HG03342 (cell line): ENCODE results near the gene RND3.

Experiments
- ATAC-seq: cut with Tn5 transposase; IDR thresholded peaks from one replicate; pipeline ENCODE4 v1.9.1; 2021; ENCODE audit warnings: mild to moderate bottlenecking, moderate library complexity; ENCODE audit not compliant: unreplicated experiment

RND3 gene

DNA sequence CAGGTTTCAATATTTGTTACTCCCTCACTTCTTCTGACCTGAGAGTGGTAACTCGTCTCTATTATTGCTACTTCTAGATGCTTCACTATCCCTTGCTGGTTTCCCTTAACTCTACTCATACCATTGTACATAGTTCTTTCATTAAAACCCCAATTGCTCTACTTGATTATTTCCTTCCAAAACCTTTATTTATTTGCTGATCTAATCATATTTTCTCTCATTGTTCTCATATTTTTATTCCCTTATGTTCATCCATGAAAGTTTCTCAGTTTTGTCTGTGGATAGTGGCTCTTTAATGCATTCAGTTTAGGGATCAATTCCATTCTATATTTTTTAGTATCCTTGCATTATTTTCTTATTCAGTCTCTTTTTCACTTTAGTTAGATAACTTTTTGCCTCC is 42.1 kb downstream of the RND3 start:
- ATAC-seq, result no peak

- no peak for ATAC-seq
These were observed 45.0 kb downstream of the RND3 start for GRCh38 chr2:150442484-150442883.

DNA sequence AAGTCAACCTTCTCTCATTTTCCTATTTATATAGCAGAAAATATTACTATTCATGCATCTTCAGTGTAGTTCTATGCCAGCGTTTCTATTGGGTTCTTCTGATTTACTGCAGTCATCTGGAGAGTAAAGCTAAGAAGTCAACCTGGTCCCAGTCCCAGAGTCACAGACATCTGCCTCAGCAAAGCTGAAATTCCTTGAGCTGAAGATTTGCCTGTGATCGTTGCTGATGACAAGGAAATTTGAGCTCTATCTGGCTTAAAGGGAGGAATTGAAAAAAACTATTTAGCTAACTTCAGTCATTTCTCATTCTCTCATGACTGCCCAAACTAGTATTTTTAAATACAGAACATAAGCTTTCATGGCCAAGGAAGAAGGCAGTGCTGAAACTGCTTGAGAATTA is 45.7 kb downstream of the RND3 start:
- ATAC-seq, result no peak

GRCh38 chr2:150441226-150441625 is 46.2 kb downstream of the RND3 start:
- ATAC-seq, result no peak

DNA sequence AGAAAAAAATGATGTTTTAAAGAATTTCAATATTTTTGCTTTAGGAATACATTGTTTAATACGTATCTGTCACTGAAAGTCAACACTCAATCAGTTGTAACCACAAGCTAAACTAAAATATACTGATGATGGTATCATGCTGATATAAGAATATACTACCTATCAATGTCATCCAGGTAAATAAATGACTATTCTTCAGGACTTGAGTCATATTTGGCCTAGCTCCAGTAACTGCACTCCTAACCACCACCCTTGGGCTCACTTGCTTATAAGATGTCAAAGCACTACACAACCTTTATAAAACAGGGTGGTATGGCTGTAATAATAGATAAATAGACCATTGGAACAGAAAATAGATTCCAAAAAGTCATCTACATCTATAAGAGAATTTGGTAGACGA is 48.8 kb downstream of the RND3 start:
- no peak for ATAC-seq

DNA sequence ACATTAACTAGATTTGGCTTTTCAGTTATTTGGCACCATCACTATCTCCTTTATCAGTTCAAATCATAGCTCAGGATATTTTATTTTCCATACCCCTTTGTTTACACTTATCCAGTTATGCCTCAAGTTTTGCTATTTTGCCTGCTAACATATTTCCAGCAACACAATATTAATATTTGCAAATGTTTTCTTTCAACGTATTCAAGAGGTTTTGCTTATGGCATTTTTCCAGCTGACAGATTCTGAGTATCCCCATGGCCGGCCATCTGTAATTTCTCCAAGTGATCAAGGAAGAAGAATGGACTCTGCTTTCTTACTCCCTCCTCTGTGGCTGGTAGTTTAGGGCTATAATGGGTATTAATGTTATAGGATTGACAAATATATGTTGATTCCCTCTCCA is 49.4 kb downstream of the RND3 start:
- ATAC-seq, result no peak

DNA sequence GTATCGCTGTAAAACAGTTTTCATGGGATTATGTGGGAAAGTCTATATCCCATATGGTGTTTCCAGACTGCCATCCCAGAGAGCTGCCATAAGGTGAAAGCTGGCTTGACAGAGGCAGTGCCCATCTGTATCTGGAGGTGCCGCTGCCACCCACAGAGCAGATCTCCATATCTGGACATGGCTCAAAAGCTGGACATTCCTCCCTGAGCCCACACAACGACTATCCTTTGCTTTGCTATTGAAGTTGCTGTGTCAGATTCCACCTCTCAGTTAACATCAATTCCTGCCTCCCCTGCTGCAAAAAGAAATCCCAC is 55.2 kb downstream of the RND3 start:
- no peak for ATAC-seq

GRCh38 chr2:150431561-150432311 is 55.7 kb downstream of the RND3 start:
- ATAC-seq, result no peak

DNA sequence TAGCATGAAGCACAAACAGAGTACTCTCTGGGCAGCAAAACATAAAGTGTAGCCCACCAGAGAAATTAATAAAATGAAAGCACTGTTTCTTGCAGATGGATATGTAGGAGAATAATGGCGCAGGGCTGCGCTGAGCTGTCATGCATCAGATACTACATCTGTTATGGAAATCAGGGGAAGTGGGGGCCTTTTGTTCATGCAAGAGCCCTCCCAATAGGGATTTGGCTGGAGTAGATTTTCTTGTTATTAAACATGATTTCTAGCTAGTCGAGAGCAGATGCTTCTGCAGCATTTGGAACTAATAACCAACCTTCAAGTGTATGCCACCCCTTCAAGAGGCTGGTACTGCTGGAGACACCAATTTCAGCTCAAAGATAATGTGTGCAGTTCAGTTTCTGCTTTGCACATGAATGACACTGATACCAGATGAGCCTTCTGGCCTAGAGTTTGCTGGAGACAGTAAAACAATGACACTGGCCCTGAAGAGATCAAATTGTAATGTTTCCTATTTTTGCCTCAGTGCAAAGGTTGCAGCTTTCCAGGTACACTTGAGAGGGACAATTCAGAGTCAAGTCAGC is 58.0 kb downstream of the RND3 start:
- ATAC-seq, result no peak

DNA sequence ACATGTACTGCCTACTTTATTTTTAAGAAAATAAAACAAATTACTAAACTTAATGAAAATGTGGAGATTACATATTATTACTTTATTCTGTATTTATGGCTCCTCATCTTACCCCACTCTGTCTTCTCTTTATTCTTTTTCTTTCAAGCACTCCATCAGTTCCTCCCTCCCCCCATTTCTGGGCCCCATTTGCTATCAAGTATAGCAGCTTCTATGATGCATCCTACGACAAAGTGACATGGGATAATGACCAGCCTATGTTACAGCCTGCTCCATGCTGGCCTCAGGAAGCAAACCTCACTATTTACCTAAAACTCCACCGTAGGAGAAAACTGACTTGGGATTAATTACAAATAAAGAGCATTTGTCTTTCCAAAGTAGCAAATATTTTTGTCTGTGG is 58.8 kb downstream of the RND3 start:
- no peak for ATAC-seq

DNA sequence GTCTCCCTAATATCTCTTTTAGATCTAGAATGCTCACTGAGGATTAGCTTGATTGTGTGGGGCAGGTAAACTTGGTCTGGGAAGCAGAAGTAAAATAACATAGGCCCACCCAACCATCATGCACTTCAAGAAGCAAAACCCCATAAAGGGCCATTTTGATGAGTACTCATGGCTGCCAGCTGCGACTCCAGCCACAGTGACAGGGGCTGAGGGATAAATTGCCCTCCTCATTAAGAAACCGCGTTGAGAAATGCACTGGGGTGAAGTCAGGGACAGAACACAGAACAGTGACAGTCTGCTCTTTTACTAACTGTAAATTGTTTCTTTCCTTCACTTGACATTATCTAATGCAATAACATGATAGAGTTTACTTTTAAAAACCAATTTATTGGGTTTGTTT is 60.2 kb downstream of the RND3 start:
- no peak for ATAC-seq

GRCh38 chr2:150426724-150427123 is 60.7 kb downstream of the RND3 start:
- no peak for ATAC-seq

DNA sequence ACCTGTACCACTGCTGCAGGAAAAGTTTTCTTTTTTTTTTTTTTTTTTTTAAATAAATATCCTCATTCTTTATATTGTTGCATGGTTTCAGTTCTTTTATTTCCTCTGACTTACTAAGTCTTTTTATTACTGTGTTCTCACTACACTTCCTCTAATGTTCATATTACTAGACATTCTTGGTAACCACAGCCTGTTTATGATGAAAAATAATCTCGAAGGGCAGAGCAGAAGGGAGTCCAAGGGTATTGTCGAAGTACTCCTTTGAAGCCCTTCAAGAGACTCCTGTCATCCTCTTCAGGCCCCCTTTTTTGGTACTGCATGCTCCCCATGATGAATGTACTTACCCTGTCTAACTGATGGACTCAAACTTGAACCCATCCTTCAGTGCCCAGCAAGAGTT is 61.2 kb downstream of the RND3 start:
- ATAC-seq, result no peak

DNA sequence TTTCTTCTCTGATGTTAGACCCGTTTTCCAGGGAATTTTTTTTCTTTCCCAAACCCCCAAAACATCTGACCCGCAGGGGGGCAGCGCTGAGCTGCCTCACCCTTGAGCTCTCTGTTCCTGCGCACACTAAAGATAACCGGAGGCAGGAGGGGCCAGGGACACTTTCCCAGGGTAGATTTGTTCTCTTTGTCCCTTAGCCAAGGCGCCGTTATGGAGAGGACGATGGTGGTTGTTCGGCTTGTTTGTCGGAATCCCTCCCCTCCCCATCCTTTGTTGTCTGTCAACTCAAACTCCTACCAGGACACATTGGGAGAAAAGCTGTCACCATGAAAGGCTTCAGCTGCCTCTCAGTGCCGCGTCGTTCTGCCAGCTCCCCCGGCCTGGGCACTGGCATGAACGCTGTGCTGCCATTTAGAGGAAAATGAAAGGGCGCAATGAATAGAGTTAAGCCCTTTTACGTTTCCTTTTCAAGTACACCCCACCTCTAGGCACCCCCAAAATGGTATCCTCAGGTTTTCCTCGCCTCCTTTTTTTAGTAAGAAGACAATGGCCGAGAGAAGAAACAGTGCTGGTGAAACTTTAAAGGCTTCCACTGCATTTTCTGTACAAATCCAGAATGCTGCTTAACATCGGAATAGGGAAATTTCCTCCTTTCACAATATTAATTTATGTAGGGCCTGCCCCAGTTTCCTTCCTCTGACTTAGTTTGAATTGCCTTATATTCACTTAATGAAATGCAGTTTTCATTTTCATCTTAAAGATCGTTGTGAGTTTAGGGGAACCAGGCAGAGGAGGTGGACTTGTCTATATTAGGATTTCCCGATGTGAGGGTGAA is 62.1 kb downstream of the RND3 start:
- ATAC-seq, result no peak

GRCh38 chr2:150424406-150424805 is 63.1 kb downstream of the RND3 start:
- no peak for ATAC-seq

GRCh38 chr2:150421126-150421651 is 66.3 kb downstream of the RND3 start:
- no peak for ATAC-seq

GRCh38 chr2:150418916-150419315 is 68.6 kb downstream of the RND3 start:
- ATAC-seq, result no peak
